Measurements from ENCODE around the gene OIP5. TPM values are rescaled to one million over a fixed set of nuclear protein-coding genes. Genes with fewer than 3 reads are reported as not detected.

OIP5 gene
- total and polyA plus RNA-seq, 8 donors, result 0.17 to 0.56 (median 0.29) TPM

- ATAC-seq (no peak), DNase-seq (no peak), FAIRE-seq (no peak)
- Histone ChIP-seq H3K27ac (no peak overlapping the region), H3K9me3 (no peaks in the 10 kb centered on the region), H3K27me3 (no peaks in the 10 kb centered on the region), H3K36me3 (no peaks in the 10 kb centered on the region), H3K4me1 (no peaks in the 10 kb centered on the region), H3K4me3 (no peak overlapping the region)
- intact Hi-C loops (cut with DNase I), result no loop called here
- WGBS, 2 donors, result 88 to 91% methylated on average over 13 of the region's 13 CpGs
- TF ChIP-seq CTCF (IDR thresholded peaks at IDR 0.05), result no peak
Measured at GRCh38 chr15:41337631-41338522, 5.5 kb upstream of the OIP5 start.

- H3K9me3 ChIP-seq, result no peaks in the 10 kb centered on the region
- FAIRE-seq, result no peak
- H3K27me3 ChIP-seq, result no peaks in the 10 kb centered on the region
- 98% methylated on average over 6 of the region's 6 CpGs for WGBS, 2 donors
- H3K4me1 ChIP-seq, result no peaks in the 10 kb centered on the region
- H3K27ac ChIP-seq, result no peak overlapping the region
- intact Hi-C loops (cut with DNase I), result no loop called here
- H3K4me3 ChIP-seq, result no peak overlapping the region
- TF ChIP-seq CTCF (IDR thresholded peaks at IDR 0.05), result no peak
- no peak for ATAC-seq
- DNase-seq, result no peak
- no peaks in the 10 kb centered on the region for H3K36me3 ChIP-seq
Measured at GRCh38 chr15:41337047-41337446, 4.7 kb upstream of the OIP5 start.

- DNase-seq (no peak), ATAC-seq (no peak), FAIRE-seq (no peak)
- intact Hi-C loops (cut with DNase I), result no loop called here
- no peak for TF ChIP-seq CTCF (IDR thresholded peaks at IDR 0.05)
- no peak overlapping the region for H3K4me3 ChIP-seq
- H3K27ac ChIP-seq, result no peak overlapping the region
- H3K9me3 ChIP-seq, result no peaks in the 10 kb centered on the region
- H3K27me3 ChIP-seq, result no peaks in the 10 kb centered on the region
- H3K36me3 ChIP-seq, result no peaks in the 10 kb centered on the region
- peaks cover 0 to 3% (median 3%) of the 10 kb centered on the region in 3 donors for H3K4me1 ChIP-seq
- 89 to 97% methylated on average over 4 of the region's 4 CpGs for WGBS, 2 donors
Measured at GRCh38 chr15:41336549-41336948, 4.2 kb upstream of the OIP5 start.

- ATAC-seq (no peak), DNase-seq (no peak)
- H3K4me3 ChIP-seq, result no peak overlapping the region
Measured at GRCh38 chr15:41334293-41335120, 2.1 kb upstream of the OIP5 start.

More at GRCh38 chr15:41334293-41335120, 2.1 kb upstream of the OIP5 start:
- no peaks in the 10 kb centered on the region for H3K36me3 ChIP-seq
- no peaks in the 10 kb centered on the region for H3K27me3 ChIP-seq
- no peak overlapping the region for H3K27ac ChIP-seq
- H3K4me1 ChIP-seq, result peaks cover 0 to 5% (median 5%) of the 10 kb centered on the region in 3 donors
- no peaks in the 10 kb centered on the region for H3K9me3 ChIP-seq
- no peak for TF ChIP-seq CTCF (IDR thresholded peaks at IDR 0.05)
- FAIRE-seq, result no peak
- intact Hi-C loops (cut with DNase I), result no loop called here
- 86% methylated on average over 12 of the region's 12 CpGs for WGBS, 2 donors
